Astrocyte of the spinal cord (primary cell): Measurements from ENCODE around the gene OGFOD1.
A peak's percentile ranks its signal among the peaks of the same experiment; 100 is the strongest.

Experiments used
- DNase-seq: peaks from one replicate; pipeline ENCODE4 v3.0.0; 2011; ENCODE audit warnings: low read depth, low spot score
- H3K4me3 ChIP-seq: 2 replicates; pipeline ENCODE4 v1.5.1; 2011; ENCODE audit warnings: low read depth, mild to moderate bottlenecking, low read length, moderate library complexity
- in situ Hi-C: cut with HindIII; loops from 2 replicates; pipeline ENCODE4 v1.10.0; 2017; ENCODE audit warnings: low sequenced_read_pairs
- TF ChIP-seq, protein P1 (sequence below): IDR thresholded peaks from 2 replicates; pipeline ENCODE4 v1.5.1; 2012; ENCODE audit warnings: low read depth, mild to moderate bottlenecking, low read length, inconsistent platforms

The OGFOD1 gene

DNA sequence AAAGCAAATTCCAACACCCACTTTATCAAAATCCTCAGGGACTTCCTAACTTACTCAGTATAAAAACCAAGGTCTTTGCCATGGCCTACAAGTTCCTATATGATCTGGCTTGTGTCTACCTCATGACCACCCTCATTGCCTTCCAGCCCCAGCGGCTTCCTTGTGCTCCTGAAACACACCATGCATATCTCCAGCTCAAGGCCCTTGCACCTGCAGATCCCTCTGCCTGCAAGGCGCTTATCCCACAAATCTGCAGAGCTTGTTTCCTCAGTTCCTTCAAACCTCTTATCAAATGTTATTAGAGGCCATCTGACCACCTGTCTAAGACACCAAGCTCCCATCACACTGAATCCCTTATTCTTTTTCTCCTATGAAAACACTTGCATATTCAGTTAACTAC is 65.9 kb downstream of the OGFOD1 start:
- no peak for DNase-seq
- TF ChIP-seq, protein P1, sequence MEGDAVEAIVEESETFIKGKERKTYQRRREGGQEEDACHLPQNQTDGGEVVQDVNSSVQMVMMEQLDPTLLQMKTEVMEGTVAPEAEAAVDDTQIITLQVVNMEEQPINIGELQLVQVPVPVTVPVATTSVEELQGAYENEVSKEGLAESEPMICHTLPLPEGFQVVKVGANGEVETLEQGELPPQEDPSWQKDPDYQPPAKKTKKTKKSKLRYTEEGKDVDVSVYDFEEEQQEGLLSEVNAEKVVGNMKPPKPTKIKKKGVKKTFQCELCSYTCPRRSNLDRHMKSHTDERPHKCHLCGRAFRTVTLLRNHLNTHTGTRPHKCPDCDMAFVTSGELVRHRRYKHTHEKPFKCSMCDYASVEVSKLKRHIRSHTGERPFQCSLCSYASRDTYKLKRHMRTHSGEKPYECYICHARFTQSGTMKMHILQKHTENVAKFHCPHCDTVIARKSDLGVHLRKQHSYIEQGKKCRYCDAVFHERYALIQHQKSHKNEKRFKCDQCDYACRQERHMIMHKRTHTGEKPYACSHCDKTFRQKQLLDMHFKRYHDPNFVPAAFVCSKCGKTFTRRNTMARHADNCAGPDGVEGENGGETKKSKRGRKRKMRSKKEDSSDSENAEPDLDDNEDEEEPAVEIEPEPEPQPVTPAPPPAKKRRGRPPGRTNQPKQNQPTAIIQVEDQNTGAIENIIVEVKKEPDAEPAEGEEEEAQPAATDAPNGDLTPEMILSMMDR: no peak
- H3K4me3 ChIP-seq: no peak overlapping the region
- in situ Hi-C loops: no loop called here

DNA sequence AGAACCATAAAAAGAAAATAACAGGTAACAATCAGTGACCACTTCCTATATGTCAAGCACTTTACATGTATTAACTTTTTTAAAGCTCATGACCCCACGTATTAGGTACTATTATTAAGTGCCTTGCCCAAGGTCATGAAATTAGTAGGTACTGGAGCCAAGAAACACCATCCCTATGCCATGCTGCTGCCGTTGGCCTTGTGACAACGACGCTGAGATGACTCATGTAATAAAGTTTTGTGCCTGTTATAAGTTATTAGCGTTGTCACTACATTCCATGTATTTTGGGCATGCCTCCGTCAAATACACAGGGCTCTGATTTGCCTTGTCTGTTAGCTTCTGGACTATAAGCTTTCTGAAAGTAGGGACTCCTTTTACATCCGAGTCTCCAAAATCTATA is 67.1 kb downstream of the OGFOD1 start:
- H3K4me3 ChIP-seq: no peak overlapping the region
- in situ Hi-C loops: no loop called here
- TF ChIP-seq, protein P1: no peak
- DNase-seq: no peak

DNA sequence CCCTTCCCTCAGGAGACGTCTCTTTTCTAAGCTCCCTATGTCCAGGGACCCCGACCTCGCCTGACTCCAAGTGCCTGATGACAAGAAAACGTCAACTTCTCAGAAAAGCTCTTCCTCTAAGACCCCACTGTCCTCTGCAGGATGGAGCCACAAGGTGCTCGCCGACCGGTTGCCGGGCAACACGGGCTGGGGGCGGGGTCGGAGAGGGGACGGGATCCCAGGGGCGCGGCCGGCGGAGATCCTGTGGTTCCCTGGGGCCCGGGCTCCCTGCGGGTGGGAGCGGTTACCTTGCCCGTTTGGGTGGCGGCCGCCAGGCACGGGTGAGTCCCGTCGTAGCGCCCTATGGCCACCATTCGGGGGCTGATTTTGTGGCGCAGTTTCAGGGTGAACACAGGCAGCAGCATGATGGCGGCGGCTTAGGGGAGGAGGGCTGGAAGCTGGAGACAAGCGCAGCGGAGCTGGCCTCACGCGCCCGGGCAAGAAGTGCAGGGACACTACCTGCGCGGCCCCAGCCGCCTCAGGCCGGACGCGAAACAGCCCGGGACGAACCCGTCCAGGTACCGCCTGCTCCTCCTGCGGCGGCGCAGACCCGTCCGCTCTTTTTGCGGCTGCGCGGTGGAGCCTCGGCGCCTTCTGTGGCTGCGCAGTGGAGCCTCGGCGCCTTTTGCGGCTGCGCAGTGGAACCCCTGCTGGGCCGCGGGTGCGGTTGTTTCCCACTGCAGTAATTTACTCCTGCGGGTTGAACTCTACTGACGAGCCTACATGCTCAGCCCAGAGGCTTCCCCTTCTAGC is 68.3 kb downstream of the OGFOD1 start, which contains the start of gene BBS2:
Gene BBS2 (minus strand): TSS at position 566 of the 792 bp plus-strand sequence. CDS start 162 bp downstream, at position 404.
- H3K4me3 ChIP-seq: peak within 1 kb of the TSS; percentile 88
- DNase-seq: peak; percentile 86
- TF ChIP-seq, protein P1: no peak
- in situ Hi-C loops: no loop called here

DNA sequence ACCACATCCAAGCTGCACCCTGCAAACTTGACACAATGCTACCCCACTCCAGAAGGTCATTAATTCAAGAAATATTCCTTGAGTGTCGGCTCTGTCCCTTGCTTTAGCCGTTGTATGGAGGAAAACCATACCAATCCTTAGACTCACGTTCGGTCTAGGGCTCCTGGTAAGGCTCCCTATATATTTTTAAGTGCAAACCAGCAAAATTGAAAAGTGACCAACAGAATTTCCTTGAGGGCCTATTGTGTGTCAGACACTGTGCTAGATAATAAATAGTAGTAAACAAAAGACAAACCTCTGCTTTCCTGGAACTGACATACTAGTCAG is 68.9 kb downstream of the OGFOD1 start:
- in situ Hi-C loops: no loop called here
- TF ChIP-seq, protein P1: no peak
- no peak for DNase-seq
- H3K4me3 ChIP-seq: peak overlapping the region; percentile 88

DNA sequence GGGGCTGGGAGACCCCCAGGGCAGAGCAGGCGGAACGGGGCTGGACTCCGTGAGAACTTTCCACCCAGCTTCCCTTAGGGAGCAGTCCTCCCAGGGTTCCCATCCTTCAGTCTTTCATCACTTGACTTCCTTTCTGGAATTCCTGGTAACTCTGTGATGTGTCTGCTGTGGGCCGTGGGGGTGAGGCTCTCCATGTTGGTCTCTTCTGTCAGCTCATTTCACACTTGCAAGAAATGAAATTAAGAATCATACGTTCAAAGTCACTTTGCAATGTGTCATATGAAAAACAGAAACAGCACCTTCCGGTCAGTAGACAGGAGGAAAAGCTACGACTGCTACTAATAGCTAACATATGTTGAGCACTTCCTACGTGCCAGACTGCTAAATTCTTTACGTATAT is 73.9 kb downstream of the OGFOD1 start:
- TF ChIP-seq, protein P1: no peak
- no peak for DNase-seq
- in situ Hi-C loops: no loop called here
- no peak overlapping the region for H3K4me3 ChIP-seq
